HCT116 (cell line): ENCODE results near the gene MICAL3. TPM values are rescaled to one million over a fixed set of nuclear protein-coding genes. Genes with fewer than 3 reads are reported as not detected.

Experiments
- ATAC-seq: fragments of 200-7000 bp; cut with Tn5 transposase; 2 replicates; pipeline ENCODE4 v1.9.1; 2020; ENCODE audit warnings: mild to moderate bottlenecking, moderate library complexity
- BruUV-seq: library from RNA; stranded (reverse); fragments of 400-500 nt; replicated peaks from 2 replicates; lab custom pipeline; 2021; lab: Mats Ljungman, UMichigan
- CTCF ChIA-PET: fragments of 300-600 bp; sonication (Branson Sonifier 250); formaldehyde crosslinking; loops from one replicate; lab custom pipeline; 2021; ENCODE audit warnings: antibody characterized with exemption; lab: Charles Lee
- POLR2A ChIA-PET: fragments of 300-600, 350-600 bp; sonication (Branson Sonifier 250); formaldehyde crosslinking; loops from one replicate; lab custom pipeline; 2021; ENCODE audit warnings: antibody characterized with exemption; lab: Charles Lee
- RAD21 ChIA-PET, 2 experiments: fragments of 300-600 bp; sonication (Branson Sonifier 250); formaldehyde crosslinking; loops; one replicate each; lab custom pipeline; 2023; ENCODE audit warnings: low total read pairs in 2 of 2; ENCODE audit not compliant: uncharacterized antibody in 2 of 2, unreplicated experiment in 2 of 2, low non-redundant PET in 1 of 2; lab: Charles Lee
- DNase-seq: peaks from one replicate; pipeline ENCODE4 v3.0.0-alpha.2; 2010; ENCODE audit warnings: low read depth, low spot score
- H2AFZ ChIP-seq: fragments of 200-600 bp; shearing (Covaris generic), sonication (generic); 2 replicates; pipeline ENCODE4 v1.6.1; 2017; ENCODE audit warnings: low read depth, mixed run types, mixed read lengths, antibody characterized with exemption, low read length; ENCODE audit not compliant: poor library complexity, severe bottlenecking
- H3K27ac ChIP-seq: 2 replicates; pipeline ENCODE4 v1.5.1; 2012; ENCODE audit warnings: low read depth, low read length
- H3K27me3 ChIP-seq: fragments of 200-600 bp; sonication (generic); 2 replicates; pipeline ENCODE4 v1.6.1; 2016; ENCODE audit warnings: mixed run types, low read length, mixed read lengths; ENCODE audit not compliant: insufficient read depth
- H3K36me3 ChIP-seq, 2 experiments: fragments of 200-500 bp in 1 of 2; fragments of 200-600 bp in 1 of 2; sonication (Bioruptor generic) in 1 of 2; sonication (generic) in 1 of 2; 2 replicates each; pipeline versions ENCODE4 v1.5.1 to v1.6.1; 2014 to 2016; ENCODE audit warnings: low read length in 2 of 2, inconsistent platforms in 1 of 2, mixed read lengths in 1 of 2, mixed run types in 1 of 2; ENCODE audit not compliant: insufficient read depth in 2 of 2, control insufficient read depth in 1 of 2
- H3K4me1 ChIP-seq, 2 experiments: fragments of 200-600 bp in 1 of 2; sonication (generic) in 1 of 2; 2 replicates each; pipeline versions ENCODE4 v1.5.1 to v1.6.1; 2012 to 2017; ENCODE audit warnings: low read length in 2 of 2, inconsistent platforms in 1 of 2, mild to moderate bottlenecking in 1 of 2, mixed read lengths in 1 of 2, mixed run types in 1 of 2, moderate library complexity in 1 of 2; ENCODE audit not compliant: insufficient read depth in 2 of 2, control insufficient read depth in 1 of 2
- H3K4me2 ChIP-seq: fragments of 200-600 bp; sonication (generic); 2 replicates; pipeline ENCODE4 v1.6.1; 2017; ENCODE audit warnings: mixed run types, low read length, mixed read lengths
- H3K4me3 ChIP-seq, 2 experiments: fragments of 200-600 bp in 1 of 2; sonication (generic) in 1 of 2; replicated peaks in 1 of 2; 2 replicates each; pipeline ENCODE4 v1.5.1; 2011 to 2016; ENCODE audit warnings: low read length in 2 of 2, control low read depth in 1 of 2, low read depth in 1 of 2, mild to moderate bottlenecking in 1 of 2, mixed read lengths in 1 of 2, mixed run types in 1 of 2
- H3K79me2 ChIP-seq: fragments of 200-600 bp; sonication (generic); 2 replicates; pipeline ENCODE4 v1.6.1; 2017; ENCODE audit warnings: mild to moderate bottlenecking, mixed run types, low read length, moderate library complexity, mixed read lengths; ENCODE audit not compliant: insufficient read depth
- H3K9ac ChIP-seq: fragments of 200-600 bp; sonication (generic); 2 replicates; pipeline ENCODE4 v1.6.1; 2016; ENCODE audit warnings: low read length, mixed read lengths
- H3K9me2 ChIP-seq: fragments of 200-600 bp; sonication (generic), shearing (Covaris generic); 2 replicates; pipeline ENCODE4 v1.6.1; 2017; ENCODE audit warnings: mixed run types, mild to moderate bottlenecking, moderate library complexity; ENCODE audit not compliant: insufficient read depth
- H3K9me3 ChIP-seq, 2 experiments: fragments of 200-500 bp in 1 of 2; fragments of 200-600 bp in 1 of 2; sonication (Bioruptor generic) in 1 of 2; sonication (generic) in 1 of 2; 2 replicates each; pipeline ENCODE4 v1.6.1; 2014 to 2017; ENCODE audit warnings: low read length in 2 of 2, mixed read lengths in 2 of 2, inconsistent platforms in 1 of 2, low read depth in 1 of 2, mild to moderate bottlenecking in 1 of 2, mixed run types in 1 of 2, moderate library complexity in 1 of 2; ENCODE audit not compliant: control insufficient read depth in 1 of 2, insufficient read depth in 1 of 2
- H4K20me1 ChIP-seq: fragments of 200-600 bp; sonication (generic), shearing (Covaris generic); 2 replicates; pipeline ENCODE4 v1.6.1; 2017; ENCODE audit warnings: mixed run types, mild to moderate bottlenecking, moderate library complexity; ENCODE audit not compliant: insufficient read depth
- CBX3 ChIP-seq: IDR thresholded peaks from 2 replicates; pipeline ENCODE4 v1.6.1; 2012; ENCODE audit warnings: low read depth
- EGR1 ChIP-seq: IDR thresholded peaks from 2 replicates; pipeline ENCODE4 v1.6.1; 2012; ENCODE audit warnings: low read depth
- EZH2 ChIP-seq: fragments of 200-600 bp; sonication (generic); IDR thresholded peaks from 2 replicates; pipeline ENCODE4 v1.6.1; 2017; ENCODE audit warnings: antibody characterized with exemption, mixed run types
- FOSL1 ChIP-seq: IDR thresholded peaks from 2 replicates; pipeline ENCODE4 v1.6.1; 2012; ENCODE audit warnings: low read depth
- ZFX ChIP-seq: fragments of 450-650 bp; IDR thresholded peaks from 2 replicates; pipeline ENCODE4 v1.6.1; 2017
- ZNF274 ChIP-seq: fragments of 200-500 bp; sonication (Bioruptor generic); IDR thresholded peaks from 2 replicates; pipeline ENCODE4 v1.6.1; 2014; ENCODE audit warnings: mild to moderate bottlenecking, low read depth, low read length, inconsistent platforms
- intact Hi-C: fragments of 100-400 bp; cut with micrococcal nuclease; formaldehyde crosslinking; loops from 2 replicates; pipeline ENCODE4 v1.10.0; 2022
- total RNA-seq: library from RNA; stranded (reverse); gene quantifications from one replicate; pipeline ENCODE4 v1.2.1, GENCODE V29; 2021; ENCODE audit not compliant: unreplicated experiment
- TF ChIP-seq, protein P1 (sequence below): IDR thresholded peaks from 2 replicates; pipeline ENCODE4 v1.6.1; 2011; ENCODE audit warnings: mild to moderate bottlenecking, low read length, moderate library complexity; ENCODE audit not compliant: insufficient replicate concordance; ENCODE audit errors: extremely low read depth
- TF ChIP-seq, protein P2 (sequence below): IDR thresholded peaks from 2 replicates; pipeline ENCODE4 v1.6.1; 2012
- TF ChIP-seq, protein P3 (sequence below): IDR thresholded peaks from 2 replicates; pipeline ENCODE4 v1.6.1; 2012
- TF ChIP-seq, protein P4 (sequence below): IDR thresholded peaks from 2 replicates; pipeline ENCODE4 v1.6.1; 2012; ENCODE audit warnings: low read depth

Gene MICAL3
- total RNA-seq, 1 experiment from 2014 or later: 30.8 TPM

DNA sequence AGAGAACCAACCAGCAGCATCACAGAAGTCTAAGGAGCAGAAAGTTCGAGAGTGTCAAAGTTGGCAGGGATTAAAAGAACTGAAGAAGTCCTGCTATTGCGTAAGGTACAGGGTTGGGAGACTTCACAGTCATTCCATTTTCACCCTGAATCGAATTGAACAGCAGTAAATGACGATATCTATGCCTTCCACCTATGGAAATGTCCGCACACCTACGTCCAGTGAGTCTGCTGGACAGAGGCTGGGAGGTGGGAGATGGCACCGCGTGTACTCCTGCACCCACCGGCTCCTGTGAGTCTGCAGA, 116.7 kb downstream of the MICAL3 start (continued):
- TF ChIP-seq, protein P1, sequence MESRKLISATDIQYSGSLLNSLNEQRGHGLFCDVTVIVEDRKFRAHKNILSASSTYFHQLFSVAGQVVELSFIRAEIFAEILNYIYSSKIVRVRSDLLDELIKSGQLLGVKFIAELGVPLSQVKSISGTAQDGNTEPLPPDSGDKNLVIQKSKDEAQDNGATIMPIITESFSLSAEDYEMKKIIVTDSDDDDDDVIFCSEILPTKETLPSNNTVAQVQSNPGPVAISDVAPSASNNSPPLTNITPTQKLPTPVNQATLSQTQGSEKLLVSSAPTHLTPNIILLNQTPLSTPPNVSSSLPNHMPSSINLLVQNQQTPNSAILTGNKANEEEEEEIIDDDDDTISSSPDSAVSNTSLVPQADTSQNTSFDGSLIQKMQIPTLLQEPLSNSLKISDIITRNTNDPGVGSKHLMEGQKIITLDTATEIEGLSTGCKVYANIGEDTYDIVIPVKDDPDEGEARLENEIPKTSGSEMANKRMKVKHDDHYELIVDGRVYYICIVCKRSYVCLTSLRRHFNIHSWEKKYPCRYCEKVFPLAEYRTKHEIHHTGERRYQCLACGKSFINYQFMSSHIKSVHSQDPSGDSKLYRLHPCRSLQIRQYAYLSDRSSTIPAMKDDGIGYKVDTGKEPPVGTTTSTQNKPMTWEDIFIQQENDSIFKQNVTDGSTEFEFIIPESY: no peak
- TF ChIP-seq CBX3: no peak
- TF ChIP-seq, protein P2, sequence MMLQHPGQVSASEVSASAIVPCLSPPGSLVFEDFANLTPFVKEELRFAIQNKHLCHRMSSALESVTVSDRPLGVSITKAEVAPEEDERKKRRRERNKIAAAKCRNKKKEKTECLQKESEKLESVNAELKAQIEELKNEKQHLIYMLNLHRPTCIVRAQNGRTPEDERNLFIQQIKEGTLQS: no peak
- TF ChIP-seq, all 23 proteins: peak for 0

DNA sequence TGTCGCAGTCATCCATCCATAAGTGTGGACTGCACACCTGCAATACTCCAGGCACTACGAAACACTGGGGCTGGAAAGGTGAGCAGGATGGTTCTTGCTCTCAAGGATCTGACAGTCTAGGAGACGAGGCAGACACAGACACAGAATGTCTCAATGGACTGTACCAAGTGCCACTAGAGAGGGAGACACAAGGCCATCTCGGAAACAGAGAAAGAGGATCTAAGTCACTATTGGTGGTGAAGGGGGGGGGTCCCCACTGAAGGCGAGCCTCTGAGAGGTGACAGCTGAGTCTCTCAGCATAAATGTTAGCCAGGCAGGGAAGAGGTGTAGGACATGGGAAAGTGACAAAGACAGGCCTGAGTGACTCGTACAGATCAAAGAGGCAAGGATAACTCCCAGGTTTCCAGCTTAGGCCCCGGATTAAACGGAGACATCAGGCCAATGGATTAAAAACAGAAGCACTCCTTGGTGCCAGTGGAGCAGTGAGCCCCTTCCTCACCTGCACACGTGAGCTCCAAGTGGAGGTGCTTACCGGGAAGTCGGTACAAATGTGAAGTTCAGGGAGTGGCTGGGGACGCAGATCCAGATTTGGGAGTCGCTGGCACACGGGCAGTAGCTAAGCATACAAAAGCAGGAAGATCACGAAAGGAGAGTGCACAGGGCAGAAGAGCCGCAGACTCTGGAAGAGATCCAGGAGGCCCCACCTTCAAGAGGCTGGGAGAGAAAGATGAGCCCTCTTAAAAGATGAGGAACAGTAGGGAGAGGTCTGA, 117.2 kb downstream of the MICAL3 start:
- no peak for ATAC-seq
- CTCF ChIA-PET: no interaction called here

More for the DNA sequence above, 117.2 kb downstream of the MICAL3 start:
- peaks cover 47% of the 10 kb centered on the region for H3K79me2 ChIP-seq
- no peak overlapping the region for H3K4me3 ChIP-seq
- H2AFZ ChIP-seq: no peak overlapping the region
- intact Hi-C loops: loop anchor here (5.0 kb wide), 1 partner anchor 55 kb away; no protein-coding TSS in a partner anchor
- peaks cover 6 to 34% of the 10 kb centered on the region in 2 experiments; a peak in 3 of 4 replicates for H3K4me1 ChIP-seq
- no peak for DNase-seq
- no peaks in the 10 kb centered on the region for H4K20me1 ChIP-seq
- H3K27ac ChIP-seq: no peak overlapping the region
- BruUV-seq: no TSS peak
- H3K9me2 ChIP-seq: no peaks in the 10 kb centered on the region
- POLR2A ChIA-PET: no interaction called here
- peaks cover 10 to 19% of the 10 kb centered on the region in 2 experiments; a peak in 3 of 4 replicates for H3K36me3 ChIP-seq
- TF ChIP-seq, protein P3, sequence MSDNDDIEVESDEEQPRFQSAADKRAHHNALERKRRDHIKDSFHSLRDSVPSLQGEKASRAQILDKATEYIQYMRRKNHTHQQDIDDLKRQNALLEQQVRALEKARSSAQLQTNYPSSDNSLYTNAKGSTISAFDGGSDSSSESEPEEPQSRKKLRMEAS: no peak
- no peak for TF ChIP-seq EZH2
- TF ChIP-seq, protein P4, sequence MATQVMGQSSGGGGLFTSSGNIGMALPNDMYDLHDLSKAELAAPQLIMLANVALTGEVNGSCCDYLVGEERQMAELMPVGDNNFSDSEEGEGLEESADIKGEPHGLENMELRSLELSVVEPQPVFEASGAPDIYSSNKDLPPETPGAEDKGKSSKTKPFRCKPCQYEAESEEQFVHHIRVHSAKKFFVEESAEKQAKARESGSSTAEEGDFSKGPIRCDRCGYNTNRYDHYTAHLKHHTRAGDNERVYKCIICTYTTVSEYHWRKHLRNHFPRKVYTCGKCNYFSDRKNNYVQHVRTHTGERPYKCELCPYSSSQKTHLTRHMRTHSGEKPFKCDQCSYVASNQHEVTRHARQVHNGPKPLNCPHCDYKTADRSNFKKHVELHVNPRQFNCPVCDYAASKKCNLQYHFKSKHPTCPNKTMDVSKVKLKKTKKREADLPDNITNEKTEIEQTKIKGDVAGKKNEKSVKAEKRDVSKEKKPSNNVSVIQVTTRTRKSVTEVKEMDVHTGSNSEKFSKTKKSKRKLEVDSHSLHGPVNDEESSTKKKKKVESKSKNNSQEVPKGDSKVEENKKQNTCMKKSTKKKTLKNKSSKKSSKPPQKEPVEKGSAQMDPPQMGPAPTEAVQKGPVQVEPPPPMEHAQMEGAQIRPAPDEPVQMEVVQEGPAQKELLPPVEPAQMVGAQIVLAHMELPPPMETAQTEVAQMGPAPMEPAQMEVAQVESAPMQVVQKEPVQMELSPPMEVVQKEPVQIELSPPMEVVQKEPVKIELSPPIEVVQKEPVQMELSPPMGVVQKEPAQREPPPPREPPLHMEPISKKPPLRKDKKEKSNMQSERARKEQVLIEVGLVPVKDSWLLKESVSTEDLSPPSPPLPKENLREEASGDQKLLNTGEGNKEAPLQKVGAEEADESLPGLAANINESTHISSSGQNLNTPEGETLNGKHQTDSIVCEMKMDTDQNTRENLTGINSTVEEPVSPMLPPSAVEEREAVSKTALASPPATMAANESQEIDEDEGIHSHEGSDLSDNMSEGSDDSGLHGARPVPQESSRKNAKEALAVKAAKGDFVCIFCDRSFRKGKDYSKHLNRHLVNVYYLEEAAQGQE: no peak
- no peak for TF ChIP-seq ZNF274
- TF ChIP-seq EGR1: no peak
- no peak for TF ChIP-seq ZFX
- TF ChIP-seq, protein P2: no peak
- TF ChIP-seq, protein P1: no peak
- TF ChIP-seq FOSL1: no peak
- no peaks in the 10 kb centered on the region for H3K9me3 ChIP-seq
- no peaks in the 10 kb centered on the region for H3K27me3 ChIP-seq
- no peak overlapping the region for H3K9ac ChIP-seq
- RAD21 ChIA-PET: no interaction called here
- H3K4me2 ChIP-seq: no peak overlapping the region
